ENCODE results near the gene CBX5.

Gene CBX5

DNA sequence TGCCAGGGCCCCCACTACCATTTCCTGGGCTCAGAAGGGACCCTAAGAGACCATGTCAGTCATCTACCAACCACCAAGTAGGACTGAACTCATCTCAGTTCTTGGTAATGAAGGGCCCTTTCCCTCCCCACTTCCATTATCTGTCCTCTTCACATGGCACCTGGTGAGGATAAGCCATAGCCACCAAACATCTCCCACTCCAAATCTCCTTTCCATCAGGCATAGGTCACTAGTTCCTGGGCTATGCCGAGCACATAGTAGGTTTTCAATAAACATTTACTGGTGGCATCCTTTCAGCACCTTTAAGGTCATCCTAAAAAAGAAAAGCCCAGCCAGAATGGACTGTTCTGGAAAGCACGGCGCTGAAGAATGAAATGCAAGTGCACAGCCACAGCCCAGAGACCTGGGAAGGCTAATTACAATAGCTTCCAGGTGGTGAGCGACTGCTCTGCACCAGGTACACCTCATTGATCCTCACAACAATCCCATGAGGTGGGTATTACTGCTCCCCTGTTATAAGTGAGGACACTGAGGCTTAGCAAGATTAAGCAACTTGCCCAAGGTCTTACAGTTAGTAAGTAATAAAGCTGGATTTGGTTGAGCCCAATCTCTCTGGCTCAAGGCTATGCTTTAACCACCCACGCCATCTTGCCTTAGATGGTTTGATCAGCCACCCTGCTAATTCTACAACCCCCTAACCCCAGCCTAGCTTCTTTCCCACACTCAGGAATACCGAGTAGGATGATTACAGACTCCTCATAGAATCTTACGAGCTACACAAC, 95.7 kb downstream of the CBX5 start:
- H3K4me3 ChIP-seq (ENCODE audit: low read depth, low read length): no peak overlapping the region
- H3K4me1 ChIP-seq (ENCODE audit: control insufficient read depth, insufficient read depth, low read length, unreplicated experiment): peaks cover 5% of the 10 kb centered on the region
- H3K79me2 ChIP-seq (ENCODE audit: control insufficient read depth, insufficient read depth, low read length, unreplicated experiment): peaks cover 10% of the 10 kb centered on the region
- no peaks in the 10 kb centered on the region; the same call in none of the 2 replicates for H3K36me3 ChIP-seq (ENCODE audit: insufficient read depth, low read length)
- no peaks in the 10 kb centered on the region for H3K27me3 ChIP-seq (ENCODE audit: insufficient read depth, low read length)
- no peak overlapping the region for H2AFZ ChIP-seq (ENCODE audit: low read length, unreplicated experiment)
- no peak overlapping the region for H3K27ac ChIP-seq (ENCODE audit: low read depth, low read length)

DNA sequence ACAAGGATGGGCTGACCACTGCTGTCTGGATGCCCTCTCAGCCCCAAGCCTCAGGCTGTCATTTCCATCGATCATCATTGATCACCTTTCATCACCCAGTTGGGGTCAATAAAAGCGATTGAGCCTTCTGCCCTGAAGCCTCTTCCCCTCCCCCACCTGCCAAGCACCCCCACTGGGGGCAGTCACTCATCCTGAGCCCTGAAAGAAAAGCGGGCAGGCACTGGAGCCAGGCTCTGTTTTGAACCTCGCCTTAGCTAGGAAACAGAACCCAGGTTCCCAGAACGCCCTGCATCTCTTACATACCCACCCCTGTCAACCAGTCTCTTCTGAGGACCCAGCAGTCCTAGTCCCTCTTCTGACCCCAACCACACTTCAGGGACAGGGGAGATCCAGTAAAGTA, 96.9 kb downstream of the CBX5 start:
- H2AFZ ChIP-seq (ENCODE audit: low read length, unreplicated experiment): no peak overlapping the region
- H3K27me3 ChIP-seq (ENCODE audit: insufficient read depth, low read length): no peaks in the 10 kb centered on the region
- no peaks in the 10 kb centered on the region; the same call in none of the 2 replicates for H3K36me3 ChIP-seq (ENCODE audit: insufficient read depth, low read length)
- no peak overlapping the region for H3K4me3 ChIP-seq (ENCODE audit: low read depth, low read length)
- H3K27ac ChIP-seq (ENCODE audit: low read depth, low read length): no peak overlapping the region
- H3K79me2 ChIP-seq (ENCODE audit: control insufficient read depth, insufficient read depth, low read length, unreplicated experiment): peaks cover 9% of the 10 kb centered on the region
- peaks cover 5% of the 10 kb centered on the region for H3K4me1 ChIP-seq (ENCODE audit: control insufficient read depth, insufficient read depth, low read length, unreplicated experiment)

DNA sequence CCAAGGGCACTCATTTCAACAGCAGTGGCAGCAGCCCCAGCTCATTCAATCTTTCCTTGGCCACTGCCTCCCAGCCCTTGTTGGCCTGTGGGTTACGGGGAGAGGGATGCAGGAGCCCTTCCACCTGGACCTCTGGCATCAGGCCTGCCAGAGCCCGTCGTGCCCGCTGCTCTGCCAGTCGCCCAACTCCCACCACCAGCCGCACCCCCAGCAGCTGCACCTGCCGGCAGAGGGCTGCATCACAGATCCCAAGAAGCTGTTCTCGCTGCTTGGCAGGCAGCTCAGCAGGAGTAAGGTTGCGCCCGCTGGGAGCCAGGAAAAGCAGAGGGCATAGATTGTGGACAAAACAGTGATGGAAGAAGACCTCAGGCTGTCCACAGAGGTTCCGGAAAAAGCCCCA, 97.8 kb downstream of the CBX5 start:
- no peak overlapping the region for H3K27ac ChIP-seq (ENCODE audit: low read depth, low read length)
- H3K79me2 ChIP-seq (ENCODE audit: control insufficient read depth, insufficient read depth, low read length, unreplicated experiment): peaks cover under 1% of the 10 kb centered on the region
- H3K36me3 ChIP-seq (ENCODE audit: insufficient read depth, low read length): no peaks in the 10 kb centered on the region; the same call in none of the 2 replicates
- H2AFZ ChIP-seq (ENCODE audit: low read length, unreplicated experiment): no peak overlapping the region
- no peak overlapping the region for H3K4me3 ChIP-seq (ENCODE audit: low read depth, low read length)
- H3K4me1 ChIP-seq (ENCODE audit: control insufficient read depth, insufficient read depth, low read length, unreplicated experiment): no peaks in the 10 kb centered on the region
- H3K27me3 ChIP-seq (ENCODE audit: insufficient read depth, low read length): no peaks in the 10 kb centered on the region
